Inferior parietal cortex (tissue), 1 donor: ENCODE measurements around the gene TADA2B.

Source experiments
- DNase-seq: peaks from one replicate; pipeline ENCODE4 v3.0.0-alpha.2; 2016; ENCODE audit errors: extremely low spot score

Gene TADA2B, protein sequence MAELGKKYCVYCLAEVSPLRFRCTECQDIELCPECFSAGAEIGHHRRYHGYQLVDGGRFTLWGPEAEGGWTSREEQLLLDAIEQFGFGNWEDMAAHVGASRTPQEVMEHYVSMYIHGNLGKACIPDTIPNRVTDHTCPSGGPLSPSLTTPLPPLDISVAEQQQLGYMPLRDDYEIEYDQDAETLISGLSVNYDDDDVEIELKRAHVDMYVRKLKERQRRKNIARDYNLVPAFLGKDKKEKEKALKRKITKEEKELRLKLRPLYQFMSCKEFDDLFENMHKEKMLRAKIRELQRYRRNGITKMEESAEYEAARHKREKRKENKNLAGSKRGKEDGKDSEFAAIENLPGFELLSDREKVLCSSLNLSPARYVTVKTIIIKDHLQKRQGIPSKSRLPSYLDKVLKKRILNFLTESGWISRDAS

GRCh38 chr4:7043284-7044136, at the start of gene TADA2B:
Gene TADA2B (plus strand): TSS chr4:7043372. CDS start chr4:7043580, 208 bp downstream.
- no peak for DNase-seq

DNA sequence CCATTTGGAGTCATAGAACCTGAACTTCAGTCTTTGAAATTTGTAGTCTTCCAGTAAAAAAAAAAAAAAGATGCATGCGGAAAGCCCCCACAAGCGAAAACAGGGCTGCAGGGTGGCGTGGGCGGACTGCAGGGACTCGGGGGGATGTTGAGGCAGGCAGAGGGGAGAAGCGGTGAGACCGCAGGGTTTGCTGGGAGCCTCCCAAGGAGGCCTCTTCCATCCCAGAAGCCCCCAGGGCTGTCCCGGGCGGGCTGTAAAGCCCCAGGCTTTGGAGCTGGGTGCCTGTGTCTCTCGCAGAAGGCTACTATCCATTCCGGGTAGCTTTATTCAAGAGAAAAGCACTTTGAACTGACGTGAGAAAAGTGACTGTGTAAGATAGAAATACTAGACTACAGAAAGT, 46.7 kb upstream of the TADA2B start:
- DNase-seq: no peak

- DNase-seq: no peak
Observed at GRCh38 chr4:6999172-7000086, 43.7 kb upstream of the TADA2B start.

DNA sequence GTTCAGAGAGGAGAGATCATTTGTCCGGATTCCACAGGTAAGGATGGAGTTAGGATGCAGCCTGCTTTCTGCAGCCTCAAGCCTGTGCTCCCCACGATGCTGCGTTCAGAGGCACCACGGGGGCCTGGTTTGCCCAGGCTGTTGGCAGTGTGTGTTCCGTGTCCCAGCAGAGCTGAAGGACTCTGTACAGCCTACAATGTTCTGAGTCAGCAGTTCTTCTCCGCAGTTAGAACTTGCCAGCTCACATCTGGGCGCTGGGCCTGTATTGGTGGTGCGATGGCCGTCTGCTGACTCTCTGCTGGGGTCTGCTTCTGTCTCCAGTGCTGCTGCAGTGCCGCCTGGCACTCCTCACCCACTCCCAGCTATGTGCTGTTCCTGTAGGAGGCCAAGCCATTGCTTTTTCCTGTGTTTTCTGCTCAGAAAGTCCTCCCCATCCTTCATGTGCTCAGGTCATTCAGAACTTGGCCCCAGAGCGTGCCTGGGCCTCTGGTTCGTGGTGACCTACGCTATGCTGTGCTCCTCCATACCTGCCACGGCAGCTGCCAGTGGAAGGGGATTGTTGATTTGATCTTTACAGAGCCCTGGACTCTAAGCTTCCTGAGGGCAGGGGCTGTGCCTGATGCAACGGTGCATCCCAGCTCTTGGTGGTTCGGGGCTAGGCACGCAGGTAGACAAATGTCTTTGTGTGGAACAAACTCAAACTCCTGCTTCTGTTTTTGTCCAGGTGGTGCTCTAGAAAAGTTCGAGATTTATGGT, 42.6 kb upstream of the TADA2B start:
- DNase-seq: no peak

DNA sequence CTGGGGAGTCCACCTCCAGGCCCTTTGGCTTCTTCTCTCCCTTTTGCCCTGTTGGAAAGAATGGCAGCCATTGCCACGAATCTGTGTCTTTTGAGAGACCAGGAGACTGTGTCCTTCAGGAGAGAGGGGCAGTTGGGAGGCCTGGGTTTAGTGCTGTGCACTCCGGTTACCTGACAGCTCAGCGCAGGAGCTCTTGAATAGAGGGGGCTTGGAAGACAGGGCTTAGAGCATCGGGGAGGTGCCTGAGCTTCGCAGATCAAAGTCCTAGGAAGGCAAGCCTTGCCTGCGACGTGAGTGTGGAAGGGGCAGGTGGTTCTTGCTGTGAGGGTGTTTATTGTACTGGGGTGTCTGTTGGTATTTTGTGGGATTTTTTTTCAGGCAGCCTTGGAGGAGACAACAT, 41.9 kb upstream of the TADA2B start:
- DNase-seq: no peak

- DNase-seq: no peak
Observed at GRCh38 chr4:7002336-7002735, 40.8 kb upstream of the TADA2B start.

DNA sequence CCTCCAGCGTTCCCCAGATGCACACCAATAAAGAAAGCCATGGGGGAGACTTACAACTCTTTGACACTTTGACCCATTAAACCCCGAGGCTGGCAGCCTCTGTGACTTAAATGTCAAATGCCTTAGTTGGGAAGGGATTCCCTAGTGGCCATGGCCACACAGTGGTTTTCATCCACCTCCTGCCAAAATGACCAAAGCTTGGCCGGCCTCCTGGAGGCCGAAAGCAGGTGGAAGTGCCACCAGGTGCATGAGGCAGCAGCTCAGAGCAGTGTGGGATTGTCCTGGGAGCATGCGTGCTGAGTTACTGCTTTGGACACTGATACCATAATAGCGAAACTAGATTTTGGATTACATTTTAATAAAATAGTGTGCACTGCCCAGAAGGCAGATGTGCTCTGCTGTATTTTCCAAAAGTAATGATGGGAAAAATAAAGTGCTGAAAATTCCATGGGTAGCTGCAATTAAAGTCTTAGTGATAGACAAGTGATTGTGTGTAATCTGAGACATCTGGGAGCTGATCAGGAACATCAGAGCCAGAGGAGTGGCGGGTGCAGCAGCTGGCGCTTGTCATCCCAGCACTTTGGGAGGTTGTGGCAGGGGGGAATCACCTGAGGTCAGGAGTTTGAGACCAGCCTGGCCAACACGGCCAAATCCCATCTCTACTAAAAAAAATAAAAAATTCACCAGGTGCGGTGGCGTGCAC, 39.8 kb upstream of the TADA2B start:
- no peak for DNase-seq

DNA sequence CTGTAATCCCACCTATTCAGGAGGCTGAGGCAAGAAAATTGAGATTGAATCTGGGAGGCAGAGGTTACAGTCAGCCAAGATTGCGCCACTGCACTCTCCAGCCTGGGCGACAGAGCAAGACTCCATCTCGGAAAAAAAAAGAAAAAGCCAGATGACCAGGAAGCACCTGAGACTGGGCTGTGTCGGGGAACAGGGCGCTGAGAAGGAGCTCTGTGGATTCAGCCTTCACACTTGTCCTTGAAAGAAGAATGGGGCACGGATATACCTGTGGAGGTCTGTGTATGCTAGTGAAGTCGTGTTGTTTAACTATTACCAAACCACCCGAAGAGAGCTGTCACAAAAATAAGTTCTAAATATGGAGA, 39.3 kb upstream of the TADA2B start:
- no peak for DNase-seq

DNA sequence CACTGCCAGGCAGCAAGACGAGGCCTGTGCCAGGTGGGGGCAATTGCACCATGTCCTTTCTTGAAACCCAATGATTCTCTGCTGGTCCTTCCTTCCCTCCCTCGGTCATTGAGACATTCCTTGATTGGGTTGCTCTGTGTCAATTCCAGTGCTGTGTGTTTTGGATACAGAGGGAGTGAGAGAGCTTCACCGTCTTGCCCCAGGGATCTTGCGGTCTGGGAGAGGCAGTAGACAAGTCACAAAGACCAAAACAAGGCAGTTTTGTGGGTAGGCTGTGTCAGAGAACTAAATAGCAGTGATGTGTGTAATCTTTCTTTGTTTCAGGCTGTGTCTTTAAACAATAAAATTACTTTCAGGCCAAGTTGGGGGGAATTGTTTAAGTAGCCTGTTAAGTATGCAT, 38.8 kb upstream of the TADA2B start:
- no peak for DNase-seq

GRCh38 chr4:7005571-7005970, 37.6 kb upstream of the TADA2B start:
- no peak for DNase-seq

DNA sequence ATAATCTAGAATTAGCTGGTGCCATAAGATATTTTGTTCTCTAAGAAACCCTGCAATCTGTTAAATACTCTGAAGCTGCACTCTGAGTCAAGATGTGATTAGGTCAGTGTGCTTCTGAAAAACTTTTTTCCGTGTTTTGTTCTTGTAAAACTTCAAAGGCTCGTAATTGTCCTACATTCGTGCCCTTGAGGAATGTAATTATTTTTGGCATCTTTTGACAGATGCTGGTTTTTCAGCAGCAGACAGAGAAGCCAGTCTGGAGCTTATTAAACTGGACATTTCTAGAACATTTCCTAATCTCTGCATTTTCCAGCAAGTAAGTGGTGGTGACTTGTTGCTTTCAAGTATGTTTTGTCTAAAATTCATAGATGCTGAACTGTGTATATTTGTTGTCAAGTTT, 36.8 kb upstream of the TADA2B start:
- DNase-seq: no peak

DNA sequence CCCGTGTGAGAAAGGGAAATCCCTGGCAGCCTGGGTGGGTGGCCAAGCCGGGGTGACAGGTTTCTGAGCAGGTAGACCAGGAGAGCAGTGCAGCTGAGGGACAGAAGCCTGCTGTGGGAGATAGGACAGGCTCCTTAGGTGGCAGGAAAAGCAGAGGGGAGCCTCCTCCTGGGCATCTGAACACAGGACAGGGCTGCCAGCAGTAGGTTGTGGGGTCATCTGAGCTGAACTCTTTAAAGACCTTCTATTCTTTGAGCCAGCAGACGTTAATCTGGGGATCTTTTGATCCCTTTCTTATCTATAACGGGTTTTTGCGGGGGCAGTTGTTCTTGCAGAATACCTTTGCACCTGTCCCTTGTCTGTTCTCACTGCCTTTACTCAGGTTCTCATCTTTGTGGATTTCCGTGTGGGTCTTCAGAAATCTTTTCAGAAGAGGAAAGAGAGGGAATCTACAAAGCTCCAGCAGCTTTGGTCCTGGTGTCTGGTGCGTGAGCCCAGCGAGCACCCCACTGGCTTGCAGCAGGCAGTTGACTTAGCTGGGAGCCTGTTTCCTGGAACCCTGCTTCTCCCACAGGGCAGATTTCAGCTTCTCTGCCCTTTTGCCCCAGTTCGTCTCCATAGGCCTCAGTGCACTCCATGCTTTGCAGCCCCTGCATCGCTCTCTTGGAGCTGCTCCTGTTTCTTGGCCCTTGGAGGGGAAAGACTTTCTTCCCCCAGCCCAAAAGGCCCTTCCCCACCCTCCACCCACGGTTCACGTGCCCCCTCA, 35.8 kb upstream of the TADA2B start:
- DNase-seq: no peak

DNA sequence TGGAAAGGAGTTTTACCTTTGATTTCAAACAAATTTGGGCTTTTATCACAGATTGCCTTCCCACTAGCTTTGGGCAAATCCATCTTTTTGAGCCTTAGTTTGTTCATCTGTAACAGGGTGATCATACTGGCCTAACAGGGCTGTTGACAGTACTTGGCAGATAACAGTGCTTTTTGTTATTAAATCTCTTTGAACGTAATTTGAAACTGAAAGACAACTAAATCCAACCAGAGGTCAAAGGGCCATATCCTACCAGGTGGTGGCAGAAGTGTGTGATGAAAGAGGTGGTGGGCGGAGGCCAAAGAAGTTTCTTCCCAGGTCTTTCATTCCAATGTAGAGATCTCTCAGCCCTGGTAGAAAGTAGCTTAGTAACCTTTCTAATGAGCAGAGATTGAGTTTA, 35.2 kb upstream of the TADA2B start:
- DNase-seq: no peak

GRCh38 chr4:7009564-7009963, 33.6 kb upstream of the TADA2B start:
- peak; percentile 25 for DNase-seq

GRCh38 chr4:7013175-7013574, 30.0 kb upstream of the TADA2B start:
- no peak for DNase-seq

DNA sequence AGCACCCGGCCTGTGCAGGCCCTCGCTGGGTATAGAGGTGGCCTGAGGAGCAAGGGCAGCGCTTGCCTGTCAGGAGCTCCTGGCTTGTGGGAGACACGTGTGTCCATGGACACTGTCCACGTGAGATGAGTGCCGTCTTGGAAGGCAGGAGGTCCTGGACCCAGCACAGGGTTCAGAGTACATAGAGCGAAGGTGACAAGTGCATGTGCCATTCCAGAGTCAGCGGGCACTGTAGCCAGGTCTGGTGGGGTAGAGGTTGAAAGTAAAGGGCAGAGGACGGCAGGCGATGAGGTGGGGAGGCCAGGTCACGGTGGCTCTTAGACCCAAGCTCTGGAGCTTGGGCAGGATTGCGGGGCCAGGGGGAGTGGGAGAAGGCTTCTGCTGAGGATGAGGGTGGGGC, 28.4 kb upstream of the TADA2B start:
- no peak for DNase-seq

DNA sequence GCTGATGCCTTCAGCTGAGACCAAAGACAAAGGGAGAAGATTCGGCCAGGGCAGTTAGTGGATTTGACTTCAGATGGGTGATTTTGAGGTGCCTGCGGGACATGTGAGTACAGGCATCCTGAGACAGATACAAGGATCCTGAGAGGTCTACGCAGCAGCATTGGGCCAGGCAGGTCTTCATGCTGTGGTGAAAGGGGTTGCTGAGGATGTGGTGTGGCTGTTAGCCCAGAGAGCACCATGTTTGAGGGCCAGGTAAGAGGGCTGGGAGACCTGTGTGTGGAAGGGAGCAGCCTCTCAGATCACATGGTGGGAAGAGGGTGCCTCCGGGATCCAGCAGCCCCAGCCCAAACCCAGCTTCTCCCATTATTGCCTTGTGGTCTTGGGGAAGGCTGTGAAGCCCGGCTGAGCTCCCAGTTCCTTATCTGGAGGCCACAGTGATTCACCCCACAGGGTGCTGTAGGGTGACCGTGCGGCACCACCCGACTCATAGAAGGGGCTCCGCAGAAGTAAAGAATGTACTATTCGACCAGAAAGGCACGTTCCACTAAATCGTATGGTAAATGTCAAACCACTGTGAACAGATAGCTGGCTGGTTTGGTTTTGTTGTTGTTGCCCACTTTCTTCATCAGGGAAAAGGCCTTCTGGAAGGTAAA, 27.7 kb upstream of the TADA2B start:
- DNase-seq: no peak

DNA sequence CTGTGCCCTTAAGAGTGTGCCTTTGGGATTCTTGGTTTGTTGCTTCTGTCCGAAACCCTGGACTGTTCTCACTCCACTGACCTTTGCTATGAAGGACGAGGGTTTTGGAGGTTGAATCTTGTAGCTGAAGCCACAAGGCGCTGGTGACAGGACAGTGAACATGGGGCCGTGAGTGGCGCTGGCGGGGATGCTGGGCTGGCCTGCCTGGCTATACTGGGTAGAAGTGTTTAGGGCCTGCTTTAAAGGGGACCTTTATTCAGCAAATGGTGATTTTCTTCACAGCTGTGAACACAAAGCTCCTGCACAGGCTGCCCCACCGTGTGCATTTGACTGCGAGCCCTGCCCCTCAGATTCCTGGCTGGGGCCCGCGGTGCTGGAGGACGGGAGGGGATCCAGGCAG, 27.1 kb upstream of the TADA2B start:
- no peak for DNase-seq

- no peak for DNase-seq
Observed at GRCh38 chr4:7016512-7016911, 26.7 kb upstream of the TADA2B start.
